RWPE1 (cell line): ENCODE measurements around the gene ATOX1.
A peak's percentile ranks its signal among the peaks of the same experiment; 100 is the strongest.
"Not testable (repeated sequence)": the region's sequence is repeated elsewhere in the genome, so short reads cannot be mapped to it uniquely, and the experiment has no call there.

Experiments used
- CTCF ChIA-PET: fragments of 350-600 bp; sonication (Branson Sonifier 250); formaldehyde crosslinking; extraction: SDS; loops from one replicate; lab custom pipeline; 2021; lab: Yijun Ruan, JAX
- POLR2A ChIA-PET: fragments of 400-600 bp; formaldehyde crosslinking; extraction: SDS; loops from one replicate; lab custom pipeline; 2020; ENCODE audit warnings: antibody characterized with exemption; ENCODE audit not compliant: low non-redundant PET; lab: Yijun Ruan, JAX
- DNase-seq: peaks from one replicate; pipeline ENCODE4 v3.0.0; 2012; ENCODE audit warnings: low spot score
- H3K27ac ChIP-seq: fragments of 450-650 bp; 2 replicates; pipeline ENCODE4 v1.5.1; 2017
- CTCF ChIP-seq: fragments of 450-650 bp; conservative IDR thresholded peaks from 2 replicates; pipeline ENCODE4 v1.5.1; 2017; ENCODE audit warnings: low read depth, mild to moderate bottlenecking

Gene ATOX1

GRCh38 chr5:151793358-151793757, 34.9 kb upstream of the ATOX1 start:
- ChIA-PET POLR2A (no interaction called here), CTCF (no interaction called here)
- no peak for DNase-seq
- no peak overlapping the region for H3K27ac ChIP-seq
- no peak for TF ChIP-seq CTCF

GRCh38 chr5:151787817-151788216, 29.4 kb upstream of the ATOX1 start:
- ChIA-PET CTCF (interaction anchor here (0.7 kb wide), 1 partner anchor 27 kb away, joined by 3 read pairs; no protein-coding TSS in a partner anchor), POLR2A (no interaction called here)
- no peak overlapping the region for H3K27ac ChIP-seq
- no peak for DNase-seq
- TF ChIP-seq CTCF: no peak

GRCh38 chr5:151786468-151786867, 28.0 kb upstream of the ATOX1 start:
- no peak for TF ChIP-seq CTCF
- no peak overlapping the region for H3K27ac ChIP-seq
- CTCF ChIA-PET: interaction anchor here (0.6 to 1.5 kb wide), 2 partner anchors 128 to 175 kb away, joined by 5 read pairs; no protein-coding TSS in a partner anchor
- POLR2A ChIA-PET: no interaction called here
- DNase-seq: no peak

GRCh38 chr5:151784141-151784540, 25.7 kb upstream of the ATOX1 start:
- DNase-seq: no peak
- no peak for TF ChIP-seq CTCF
- POLR2A ChIA-PET: no interaction called here
- CTCF ChIA-PET: no interaction called here
- H3K27ac ChIP-seq: peak overlapping the region; percentile 30

GRCh38 chr5:151783664-151784063, 25.2 kb upstream of the ATOX1 start:
- H3K27ac ChIP-seq: peak overlapping the region; percentile 30
- DNase-seq, CTCF ChIA-PET, POLR2A ChIA-PET: not testable (repeated sequence)

GRCh38 chr5:151781201-151781600, 22.8 kb upstream of the ATOX1 start:
- TF ChIP-seq CTCF: no peak
- CTCF ChIA-PET: interaction anchor here (0.6 kb wide), 1 partner anchor 8 kb away, joined by 4 read pairs; no protein-coding TSS in a partner anchor
- POLR2A ChIA-PET: no interaction called here
- no peak overlapping the region for H3K27ac ChIP-seq
- no peak for DNase-seq

- POLR2A ChIA-PET: no interaction called here
- peak overlapping the region; percentile 22; the same call in 1 of the 2 replicates for H3K27ac ChIP-seq
- CTCF ChIA-PET: interaction anchor here (1.0 kb wide), 1 partner anchor 10 kb away, joined by 3 read pairs; no protein-coding TSS in a partner anchor
- no peak for TF ChIP-seq CTCF
- DNase-seq: no peak
Measured at GRCh38 chr5:151780348-151780747, 21.9 kb upstream of the ATOX1 start.
